T-helper 1 cell treated with Interleukin-12 subunit alpha and Interleukin-12 subunit beta and Interleukin-4 antibody, amounts not matched to agents 30 μg/mL and 1 μg/mL, for 36 hours (primary cell): Measurements from ENCODE around the gene CYB5B.
"Not testable (repeated sequence)": the region's sequence is repeated elsewhere in the genome, so short reads cannot be mapped to it uniquely, and the experiment has no call there.

Experiments used
- H3K27ac Mint-ChIP-seq: one replicate; pipeline ENCODE4 v1.8.0; 2021; ENCODE audit warnings: mild to moderate bottlenecking, mixed read lengths
- H3K27me3 Mint-ChIP-seq: one replicate; pipeline ENCODE4 v1.8.0; 2021; ENCODE audit warnings: low read depth, mixed read lengths
- H3K36me3 Mint-ChIP-seq: one replicate; pipeline ENCODE4 v1.8.0; 2021; ENCODE audit warnings: low read depth, mixed read lengths
- H3K4me1 Mint-ChIP-seq: one replicate; pipeline ENCODE4 v1.8.0; 2021; ENCODE audit warnings: low read depth, mixed read lengths
- H3K4me3 Mint-ChIP-seq: one replicate; pipeline ENCODE4 v1.8.0; 2021; ENCODE audit warnings: mild to moderate bottlenecking, moderate library complexity, mixed read lengths
- H3K9me3 Mint-ChIP-seq: one replicate; pipeline ENCODE4 v1.8.0; 2021; ENCODE audit warnings: mixed read lengths

CYB5B gene

DNA sequence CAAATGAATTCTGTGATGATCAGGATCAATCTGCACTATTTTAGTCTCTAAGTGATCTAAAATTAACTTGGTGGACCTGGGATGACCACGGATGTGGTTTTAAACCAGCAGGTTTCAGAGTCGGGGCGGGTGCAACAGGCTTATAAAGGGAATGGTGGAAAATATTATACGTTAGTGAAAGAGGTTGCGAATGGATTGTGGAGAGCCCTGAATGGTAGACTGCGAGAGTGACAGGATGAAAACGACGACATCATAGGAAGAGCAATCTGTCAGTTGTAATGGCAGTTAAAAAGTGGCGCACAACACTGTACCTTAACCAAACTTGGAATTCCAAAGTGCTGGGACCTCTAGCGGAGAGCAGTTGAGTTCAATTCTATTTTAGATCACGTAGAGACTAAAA lies 1.2 kb upstream of the CYB5B start:
- Mint-ChIP-seq H3K27ac (no peak overlapping the region), H3K36me3 (peaks cover 16% of the 10 kb centered on the region), H3K4me3 (peak overlapping the region; percentile 77), H3K4me1 (peaks cover 24% of the 10 kb centered on the region), H3K27me3 (no peaks in the 10 kb centered on the region), H3K9me3 (no peaks in the 10 kb centered on the region)

GRCh38 chr16:69424935-69425784 lies 741 bp downstream of the CYB5B start:
- peak overlapping the region; percentile 96 for H3K27ac Mint-ChIP-seq
- peaks cover 13% of the 10 kb centered on the region for H3K9me3 Mint-ChIP-seq
- H3K4me1 Mint-ChIP-seq = peaks cover 38% of the 10 kb centered on the region
- peak overlapping the region; percentile 99 for H3K4me3 Mint-ChIP-seq
- peaks cover 34% of the 10 kb centered on the region for H3K36me3 Mint-ChIP-seq
- H3K27me3 Mint-ChIP-seq = no peaks in the 10 kb centered on the region

DNA sequence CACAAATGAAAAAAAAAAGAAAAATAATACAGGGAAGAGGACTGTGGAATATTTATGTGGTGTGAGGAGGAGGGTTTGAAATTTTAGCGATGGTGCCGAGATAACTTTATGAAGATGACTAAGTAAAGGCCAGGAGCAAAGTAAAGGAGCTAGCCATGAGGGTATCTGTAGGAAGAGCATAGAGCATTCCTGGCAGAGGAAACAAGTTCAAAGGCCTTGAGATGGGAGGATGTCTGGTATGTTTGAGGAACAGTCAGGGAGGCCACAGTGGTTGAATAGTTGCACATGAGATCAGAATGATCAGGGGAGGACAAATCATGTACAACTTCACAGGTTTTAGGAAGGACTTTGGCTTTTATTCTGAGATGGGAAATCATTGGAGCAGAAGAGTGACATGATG lies 4.2 kb downstream of the CYB5B start:
- peak overlapping the region; percentile 2 for H3K27ac Mint-ChIP-seq
- H3K9me3 Mint-ChIP-seq = peaks cover 13% of the 10 kb centered on the region
- H3K36me3 Mint-ChIP-seq = peaks cover 45% of the 10 kb centered on the region
- H3K4me1 Mint-ChIP-seq = peaks cover 35% of the 10 kb centered on the region
- H3K4me3 Mint-ChIP-seq = no peak overlapping the region
- H3K27me3 Mint-ChIP-seq = no peaks in the 10 kb centered on the region

DNA sequence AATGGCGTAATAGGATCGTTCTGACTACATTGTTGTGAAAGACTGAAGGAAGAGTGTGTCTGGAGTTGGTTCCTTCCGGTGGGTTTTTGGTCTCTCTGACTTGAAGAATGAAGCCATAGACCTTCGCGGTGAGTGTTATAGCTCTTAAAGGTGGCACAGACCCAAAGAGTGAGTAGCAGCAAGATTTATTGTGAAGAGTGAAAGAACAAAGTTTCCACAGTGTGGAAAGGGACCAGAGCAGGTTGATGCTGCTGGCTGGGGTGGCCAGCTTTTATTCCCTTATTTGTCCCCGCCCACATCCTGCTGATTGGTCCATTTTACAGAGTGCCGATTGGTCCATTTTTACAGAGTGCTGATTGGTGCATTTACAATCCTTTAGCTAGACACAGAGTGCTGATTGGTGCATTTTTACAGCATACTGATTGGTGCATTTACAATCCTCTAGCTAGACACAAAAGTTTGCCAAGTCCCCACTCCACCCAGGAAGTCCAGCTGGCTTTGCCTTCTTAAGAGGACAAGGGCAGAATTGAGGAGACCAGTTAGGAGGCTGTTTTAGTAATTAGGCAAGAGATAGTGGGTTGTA lies 4.7 kb downstream of the CYB5B start:
- H3K36me3 Mint-ChIP-seq = peaks cover 45% of the 10 kb centered on the region
- not testable (repeated sequence) for H3K27me3 Mint-ChIP-seq, H3K27ac Mint-ChIP-seq, H3K4me3 Mint-ChIP-seq
- peaks cover 35% of the 10 kb centered on the region for H3K4me1 Mint-ChIP-seq
- H3K9me3 Mint-ChIP-seq = peaks cover 13% of the 10 kb centered on the region

DNA sequence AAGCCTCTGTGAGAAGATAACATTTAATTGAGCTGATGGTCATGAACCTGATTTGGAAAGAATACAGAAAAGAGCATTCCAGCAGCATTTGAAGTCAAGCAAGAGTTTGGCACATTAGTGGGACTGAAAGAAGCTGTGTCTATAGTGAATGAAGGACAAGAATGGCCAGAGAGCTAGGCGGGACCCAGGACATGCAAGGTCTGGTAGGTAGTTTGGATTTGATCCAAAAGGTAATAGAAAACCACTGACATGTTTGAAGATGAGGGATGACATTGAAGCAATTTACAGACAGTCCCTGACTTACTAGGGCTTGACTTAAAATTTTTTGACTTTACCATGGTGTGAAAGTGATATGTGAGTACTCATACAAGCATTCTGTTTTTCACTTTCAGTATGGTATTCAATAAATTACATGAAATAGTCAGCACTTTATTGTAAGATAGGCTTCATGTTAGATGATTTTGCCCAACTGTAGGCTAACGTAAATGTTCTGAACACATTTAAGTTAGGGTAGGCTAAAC lies 7.6 kb downstream of the CYB5B start:
- Mint-ChIP-seq H3K27me3 (no peaks in the 10 kb centered on the region), H3K4me3 (no peak overlapping the region), H3K27ac (no peak overlapping the region), H3K36me3 (peaks cover 44% of the 10 kb centered on the region), H3K4me1 (peaks cover 28% of the 10 kb centered on the region), H3K9me3 (peaks cover 13% of the 10 kb centered on the region)

DNA sequence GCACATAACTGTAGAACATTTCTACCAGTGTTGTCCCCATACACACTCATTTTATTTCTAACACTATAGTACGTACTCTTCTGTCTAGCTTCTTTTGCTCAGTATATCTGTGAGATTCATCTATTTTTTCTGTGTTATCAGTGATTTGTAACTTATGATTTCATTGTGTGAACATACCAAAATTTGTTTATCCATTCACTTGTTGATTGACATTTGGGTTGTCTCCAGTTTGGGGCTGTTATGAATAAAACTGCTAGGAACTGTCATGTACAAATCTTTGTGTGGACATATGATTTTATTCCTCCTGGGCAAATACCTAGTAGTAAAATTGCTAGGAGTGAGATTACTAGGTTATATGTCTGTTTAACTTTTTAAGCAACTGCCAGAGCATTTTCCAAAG lies 9.6 kb downstream of the CYB5B start:
- Mint-ChIP-seq H3K36me3 (peaks cover 36% of the 10 kb centered on the region), H3K27me3 (no peaks in the 10 kb centered on the region), H3K4me1 (peaks cover 35% of the 10 kb centered on the region), H3K27ac (no peak overlapping the region), H3K9me3 (peaks cover 6% of the 10 kb centered on the region), H3K4me3 (no peak overlapping the region)

GRCh38 chr16:69435977-69436820 lies 11.8 kb downstream of the CYB5B start:
- H3K36me3 Mint-ChIP-seq = peaks cover 30% of the 10 kb centered on the region
- H3K27me3 Mint-ChIP-seq = no peaks in the 10 kb centered on the region
- no peak overlapping the region for H3K4me3 Mint-ChIP-seq
- H3K27ac Mint-ChIP-seq = no peak overlapping the region
- no peaks in the 10 kb centered on the region for H3K9me3 Mint-ChIP-seq
- H3K4me1 Mint-ChIP-seq = peaks cover 34% of the 10 kb centered on the region

DNA sequence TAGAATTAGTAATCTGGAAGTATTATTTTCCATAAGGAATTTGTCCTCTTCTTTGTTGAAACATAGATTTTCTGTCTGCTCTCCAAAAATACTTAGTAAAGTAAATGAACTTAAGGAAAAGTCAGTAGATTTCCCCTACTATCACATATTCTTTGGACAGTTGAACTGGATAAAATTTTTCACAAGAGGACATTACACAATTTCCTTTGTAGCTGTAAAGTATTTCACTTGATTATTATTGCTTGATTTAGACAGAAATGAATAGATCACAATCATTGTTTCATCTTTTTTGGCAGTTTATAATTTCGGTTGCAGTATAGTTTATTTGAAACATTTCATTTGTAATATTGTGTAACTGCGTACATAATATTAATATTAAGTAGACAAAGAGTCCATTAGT lies 12.5 kb downstream of the CYB5B start:
- Mint-ChIP-seq H3K9me3 (no peaks in the 10 kb centered on the region), H3K27me3 (no peaks in the 10 kb centered on the region), H3K36me3 (peaks cover 26% of the 10 kb centered on the region), H3K4me3 (no peak overlapping the region), H3K27ac (no peak overlapping the region), H3K4me1 (peaks cover 39% of the 10 kb centered on the region)

- Mint-ChIP-seq H3K4me1 (peaks cover 35% of the 10 kb centered on the region), H3K27ac (peak overlapping the region; percentile 37), H3K27me3 (no peaks in the 10 kb centered on the region), H3K9me3 (no peaks in the 10 kb centered on the region), H3K36me3 (peaks cover 20% of the 10 kb centered on the region), H3K4me3 (no peak overlapping the region)
Measured at GRCh38 chr16:69438465-69438864, 14.0 kb downstream of the CYB5B start.

DNA sequence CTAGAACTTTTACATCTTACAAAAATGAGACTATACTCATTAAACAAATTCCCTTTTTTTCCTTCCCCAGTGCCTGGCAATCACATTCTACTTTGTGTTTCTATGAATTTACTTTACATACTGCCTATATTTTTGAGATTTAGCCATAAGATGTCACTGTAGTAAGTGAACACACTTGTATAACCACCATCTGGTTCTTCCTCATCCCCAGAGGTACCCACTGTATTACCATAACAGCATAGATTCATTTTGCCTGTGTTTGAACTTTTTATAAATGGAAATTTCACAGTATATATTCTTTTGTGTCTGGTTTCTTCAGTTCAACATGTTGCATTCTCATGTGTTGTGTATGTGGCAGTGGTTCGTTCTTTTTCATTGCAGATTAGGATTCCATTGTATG lies 15.8 kb downstream of the CYB5B start:
- Mint-ChIP-seq H3K4me1 (peaks cover 46% of the 10 kb centered on the region), H3K9me3 (no peaks in the 10 kb centered on the region), H3K4me3 (no peak overlapping the region), H3K36me3 (peaks cover 16% of the 10 kb centered on the region), H3K27me3 (no peaks in the 10 kb centered on the region), H3K27ac (peak overlapping the region; percentile 45)

GRCh38 chr16:69441030-69441429 lies 16.6 kb downstream of the CYB5B start:
- H3K4me3 Mint-ChIP-seq, H3K27ac Mint-ChIP-seq, H3K9me3 Mint-ChIP-seq, H3K27me3 Mint-ChIP-seq: not testable (repeated sequence)
- Mint-ChIP-seq H3K36me3 (peaks cover 15% of the 10 kb centered on the region), H3K4me1 (peaks cover 46% of the 10 kb centered on the region)

DNA sequence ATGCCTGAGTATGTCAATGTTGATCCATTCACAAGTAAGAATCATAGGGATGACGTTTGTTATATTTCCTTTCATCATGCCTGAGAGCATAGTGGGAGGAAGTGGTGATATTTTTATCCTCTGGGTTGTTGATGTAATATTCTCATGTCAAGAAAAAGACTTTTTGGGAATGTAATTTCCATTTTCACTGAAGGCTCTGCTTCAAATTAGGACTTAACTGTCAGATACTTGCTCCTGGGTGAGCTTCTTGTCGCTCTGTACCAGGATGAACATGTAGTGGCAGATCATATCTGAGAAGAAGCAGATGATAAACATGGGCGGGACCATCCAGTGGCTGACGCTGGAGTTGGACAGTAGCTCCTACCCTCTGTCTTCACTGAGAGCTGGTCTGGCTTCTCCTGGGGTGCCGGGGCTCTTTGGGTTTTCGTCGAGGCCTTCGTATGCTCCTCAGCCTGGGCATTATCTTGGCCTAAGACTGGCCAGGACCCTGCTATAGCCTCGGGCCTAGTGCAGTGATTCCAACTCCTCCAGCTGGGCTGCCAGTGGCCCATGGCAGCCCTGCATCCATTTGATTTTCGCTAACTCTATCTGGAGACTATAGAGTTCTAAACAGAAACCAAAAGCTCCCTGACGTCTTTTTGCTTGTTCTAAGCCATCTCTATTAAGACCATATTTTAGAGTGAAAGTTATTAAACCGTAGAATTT lies 19.7 kb downstream of the CYB5B start:
- H3K9me3 Mint-ChIP-seq = no peaks in the 10 kb centered on the region

GRCh38 chr16:69444873-69445517 lies 20.6 kb downstream of the CYB5B start:
- peak overlapping the region; percentile 95 for H3K27ac Mint-ChIP-seq
- H3K4me1 Mint-ChIP-seq = peaks cover 30% of the 10 kb centered on the region
- no peaks in the 10 kb centered on the region for H3K9me3 Mint-ChIP-seq
- H3K4me3 Mint-ChIP-seq = peak overlapping the region; percentile 75
- H3K27me3 Mint-ChIP-seq = no peaks in the 10 kb centered on the region
- H3K36me3 Mint-ChIP-seq = peaks cover 30% of the 10 kb centered on the region

More for the DNA sequence above, 19.7 kb downstream of the CYB5B start:
- Mint-ChIP-seq H3K4me1 (peaks cover 30% of the 10 kb centered on the region), H3K27ac (peak overlapping the region; percentile 95), H3K27me3 (no peaks in the 10 kb centered on the region), H3K4me3 (peak overlapping the region; percentile 75), H3K36me3 (peaks cover 25% of the 10 kb centered on the region)
